ENCODE measurements around the gene FAM222A.

FAM222A gene

GRCh38 chr12:109713187-109714070, at the start of gene FAM222A:
TSS of gene FAM222A (plus strand) at chr12:109713825. CDS start at chr12:109744147, 30,322 bp downstream.
- no peak for TF ChIP-seq CTCF (IDR thresholded peaks at IDR 0.05; ENCODE audit: extremely low read depth, missing control alignments)
- peak; percentile 98 for DNase-seq (ENCODE audit: low spot score)

- TF ChIP-seq CTCF (IDR thresholded peaks at IDR 0.05; ENCODE audit: extremely low read depth, missing control alignments) = no peak
- no peak for DNase-seq (ENCODE audit: low spot score)
Measured at GRCh38 chr12:109664402-109664801, 49.2 kb upstream of the FAM222A start.

- no peak for DNase-seq (ENCODE audit: low spot score)
- no peak for TF ChIP-seq CTCF (IDR thresholded peaks at IDR 0.05; ENCODE audit: extremely low read depth, missing control alignments)
Measured at GRCh38 chr12:109666068-109666467, 47.6 kb upstream of the FAM222A start.

- no peak for TF ChIP-seq CTCF (IDR thresholded peaks at IDR 0.05; ENCODE audit: extremely low read depth, missing control alignments)
- DNase-seq (ENCODE audit: low spot score) = no peak
Measured at GRCh38 chr12:109670731-109671130, 42.9 kb upstream of the FAM222A start.

GRCh38 chr12:109671502-109671901, 42.1 kb upstream of the FAM222A start:
- no peak for DNase-seq (ENCODE audit: low spot score)
- TF ChIP-seq CTCF (IDR thresholded peaks at IDR 0.05; ENCODE audit: extremely low read depth, missing control alignments) = no peak

- TF ChIP-seq CTCF (IDR thresholded peaks at IDR 0.05; ENCODE audit: extremely low read depth, missing control alignments) = no peak
- DNase-seq (ENCODE audit: low spot score) = no peak
Measured at GRCh38 chr12:109673379-109673778, 40.2 kb upstream of the FAM222A start.

- DNase-seq (ENCODE audit: low spot score) = no peak
- TF ChIP-seq CTCF (IDR thresholded peaks at IDR 0.05; ENCODE audit: extremely low read depth, missing control alignments) = no peak
Measured at GRCh38 chr12:109673884-109674283, 39.7 kb upstream of the FAM222A start.

All from GM20000 (cell line).